Ovary (tissue), 3 donors: ENCODE results near the gene MAGI1.

Source experiments
- CTCF ChIP-seq, 3 donors: fragments of 450-650 bp in 2 of 3; fragments of 200-600 bp in 1 of 3; IDR thresholded peaks; one replicate each; pipeline versions ENCODE4 v1.5.1 to v1.8.0; 2016 to 2022; ENCODE audit warnings: antibody characterized with exemption in 3 of 3, mild to moderate bottlenecking in 1 of 3
- POLR2A ChIP-seq: fragments of 450-650 bp; IDR thresholded peaks from one replicate; pipeline ENCODE4 v1.6.1; 2017; ENCODE audit warnings: antibody characterized with exemption, mild to moderate bottlenecking, moderate library complexity
- donor health status: DM: no; HTN: no; CAD: no.

GRCh38 chr3:65995030-65995429, 43.7 kb downstream of the MAGI1 start:
- TF ChIP-seq CTCF (IDR thresholded peaks at IDR 0.05) (no peak), POLR2A (no peak)
